8988T (cell line): ENCODE results near the gene TMX4.

Experiments used
- DNase-seq: peaks from one replicate; pipeline ENCODE4 v3.0.0; 2011

TMX4 gene

GRCh38 chr20:8012724-8013123, 6.8 kb downstream of the TMX4 start:
- no peak for DNase-seq

GRCh38 chr20:8008733-8009132, 10.8 kb downstream of the TMX4 start:
- DNase-seq, result no peak

- DNase-seq, result no peak
Observed at GRCh38 chr20:8007490-8007889, 12.1 kb downstream of the TMX4 start.

DNA sequence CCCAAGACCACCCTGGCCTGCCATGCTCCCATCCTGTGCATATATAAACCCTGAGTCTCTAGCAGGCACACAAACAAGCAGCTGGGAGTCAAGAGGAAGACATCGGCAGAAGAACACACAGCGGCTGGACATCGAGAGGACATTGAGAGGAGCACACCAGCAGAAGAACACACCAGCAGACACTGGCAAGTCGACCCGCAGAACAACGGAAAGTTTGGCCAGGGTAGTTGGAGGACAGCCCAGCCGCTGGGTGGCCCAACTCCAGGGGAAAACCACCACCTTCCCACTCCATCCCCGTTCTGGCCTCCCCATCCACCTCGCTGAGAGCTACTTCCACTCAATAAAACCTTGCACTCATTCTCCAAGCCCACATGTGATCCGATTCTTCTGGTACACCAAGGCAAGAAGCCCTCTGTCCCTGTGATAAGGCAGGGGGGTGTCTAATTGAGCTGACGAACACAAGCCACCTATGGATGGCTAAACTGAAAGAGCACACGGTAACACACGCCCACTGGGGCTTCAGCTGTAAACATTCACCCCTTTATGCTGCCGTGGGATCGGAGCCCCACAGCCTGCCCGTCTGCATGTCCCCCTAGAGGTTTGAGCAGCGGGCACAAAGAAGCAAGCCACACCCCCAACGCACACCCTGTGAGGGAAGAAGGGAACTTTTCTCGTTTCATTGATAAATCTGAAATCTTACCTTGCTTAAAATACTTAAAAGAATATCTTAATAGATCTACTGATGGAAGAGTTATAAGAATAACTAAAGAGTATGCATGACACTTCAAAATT, 13.8 kb downstream of the TMX4 start:
- no peak for DNase-seq

GRCh38 chr20:8005033-8005432, 14.5 kb downstream of the TMX4 start:
- no peak for DNase-seq

GRCh38 chr20:8002056-8002455, 17.5 kb downstream of the TMX4 start:
- no peak for DNase-seq

DNA sequence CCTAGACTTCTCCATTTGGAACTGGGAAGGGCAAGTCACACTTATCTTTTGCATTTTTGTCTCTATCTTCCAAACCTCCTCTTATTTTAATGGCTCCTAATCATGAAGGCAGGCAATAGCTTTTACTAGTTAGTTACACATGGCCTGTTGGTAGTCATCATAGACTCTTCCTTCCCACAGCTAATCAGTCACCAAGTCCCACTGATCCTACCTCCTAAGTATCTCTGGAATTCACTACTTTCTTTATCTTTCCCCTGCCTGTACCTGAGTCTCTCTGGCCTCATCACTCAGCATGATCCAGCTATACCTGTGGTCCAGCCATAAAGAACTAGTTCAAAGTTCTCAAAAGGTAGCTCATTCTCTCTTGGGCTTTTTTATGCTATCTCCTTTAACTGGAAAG, 18.8 kb downstream of the TMX4 start:
- DNase-seq, result no peak

DNA sequence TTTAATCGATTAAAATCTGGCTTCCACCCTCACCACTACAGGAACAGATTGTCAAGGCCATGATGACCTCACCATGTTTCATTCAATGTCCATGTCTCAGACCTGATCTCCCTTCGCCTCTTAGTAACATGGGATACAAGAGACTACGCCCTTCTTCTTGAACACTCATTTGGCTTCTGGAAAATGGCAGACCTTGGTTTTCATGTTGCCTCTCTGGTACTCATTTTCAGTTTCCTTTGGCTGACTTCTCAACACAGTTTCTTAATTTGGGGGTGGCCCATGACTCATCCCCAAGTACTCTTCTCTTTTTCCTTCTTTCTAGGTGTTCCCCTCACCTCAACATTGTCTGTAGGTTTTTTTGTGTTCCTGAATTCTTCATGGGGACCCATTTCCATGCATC, 22.7 kb downstream of the TMX4 start:
- no peak for DNase-seq

DNA sequence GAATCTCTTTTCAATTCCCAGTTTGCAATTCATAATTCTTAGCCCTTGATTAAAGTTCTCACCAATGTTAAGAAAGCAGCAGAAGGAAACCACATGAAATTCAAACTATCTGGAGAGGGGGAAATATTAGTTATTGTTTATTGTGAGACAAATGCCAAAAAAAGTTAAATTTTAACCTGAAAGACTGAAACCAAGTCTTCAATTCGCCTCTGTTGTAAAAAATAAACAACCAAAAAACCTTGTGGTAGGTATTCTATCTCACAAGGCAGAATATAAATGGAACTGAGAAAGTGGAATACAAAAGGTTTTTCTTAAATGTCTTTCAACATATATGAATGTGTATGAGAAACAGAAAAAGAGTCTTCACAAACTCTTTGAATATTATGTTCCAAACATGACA, 24.8 kb downstream of the TMX4 start:
- DNase-seq, result no peak

- DNase-seq, result no peak
Observed at GRCh38 chr20:7993703-7994102, 25.9 kb downstream of the TMX4 start.

GRCh38 chr20:7993238-7993637, 26.3 kb downstream of the TMX4 start:
- DNase-seq, result no peak

DNA sequence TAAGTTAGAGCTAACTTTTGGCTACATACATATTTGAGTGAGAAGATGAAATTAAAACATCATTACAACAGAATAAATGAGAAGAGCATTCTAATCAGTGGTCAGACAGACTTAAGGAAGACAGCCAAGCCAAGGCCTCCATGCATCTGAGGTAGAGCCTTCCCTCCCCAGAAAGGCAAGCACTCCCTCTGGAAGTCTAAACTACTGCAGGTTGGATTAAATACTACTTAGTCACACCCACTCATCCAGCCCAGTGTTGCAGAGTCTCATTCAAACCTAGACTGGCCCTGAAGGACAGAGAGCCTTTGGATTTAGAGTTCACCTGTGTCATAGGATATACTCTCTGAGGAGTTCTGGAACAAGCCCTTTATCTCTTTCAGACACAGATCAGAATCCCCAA, 29.2 kb downstream of the TMX4 start:
- no peak for DNase-seq

- no peak for DNase-seq
Observed at GRCh38 chr20:7989379-7989778, 30.2 kb downstream of the TMX4 start.

DNA sequence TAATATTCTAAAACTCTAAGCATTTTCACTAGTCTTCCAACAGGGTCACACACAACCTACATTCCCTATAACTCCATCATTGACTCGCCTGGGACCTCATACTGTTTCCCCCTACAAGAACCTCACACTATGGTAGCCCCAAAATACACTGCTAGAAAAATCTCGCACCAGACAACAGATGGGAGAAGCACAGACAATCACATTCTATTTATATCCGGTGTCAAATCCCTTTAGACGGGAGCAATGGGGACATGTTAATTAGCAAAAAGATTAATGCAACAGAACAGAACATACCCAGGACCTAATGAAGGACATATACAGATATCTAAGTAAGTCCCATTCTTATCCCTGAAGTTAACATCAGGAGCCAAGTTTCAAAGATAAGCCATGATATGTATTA, 33.6 kb downstream of the TMX4 start:
- no peak for DNase-seq

DNA sequence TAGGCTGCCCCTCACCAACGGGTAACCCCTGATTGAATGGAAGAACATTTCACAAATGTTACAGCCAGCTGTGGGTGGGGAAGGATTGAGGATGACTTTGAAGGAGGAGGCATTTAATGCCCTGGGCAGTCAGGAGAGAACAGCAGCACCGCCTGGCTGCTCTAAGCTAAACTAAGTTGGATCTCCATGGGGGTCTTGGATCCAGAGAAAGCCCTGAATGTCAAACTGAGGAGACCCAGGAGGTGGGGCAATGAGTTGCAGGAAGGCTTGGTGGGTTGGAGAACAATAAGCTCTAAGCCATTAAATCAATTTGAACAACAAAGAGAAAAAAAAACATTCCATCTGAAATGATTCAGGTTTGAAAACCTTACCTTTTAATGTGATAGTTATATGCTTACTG, 35.4 kb downstream of the TMX4 start:
- DNase-seq, result no peak

GRCh38 chr20:7981374-7981773, 38.2 kb downstream of the TMX4 start:
- no peak for DNase-seq

- DNase-seq, result peak; percentile 19
Observed at GRCh38 chr20:7980332-7981046, 39.1 kb downstream of the TMX4 start.

- no peak for DNase-seq
Observed at GRCh38 chr20:7977709-7978108, 41.9 kb downstream of the TMX4 start.

DNA sequence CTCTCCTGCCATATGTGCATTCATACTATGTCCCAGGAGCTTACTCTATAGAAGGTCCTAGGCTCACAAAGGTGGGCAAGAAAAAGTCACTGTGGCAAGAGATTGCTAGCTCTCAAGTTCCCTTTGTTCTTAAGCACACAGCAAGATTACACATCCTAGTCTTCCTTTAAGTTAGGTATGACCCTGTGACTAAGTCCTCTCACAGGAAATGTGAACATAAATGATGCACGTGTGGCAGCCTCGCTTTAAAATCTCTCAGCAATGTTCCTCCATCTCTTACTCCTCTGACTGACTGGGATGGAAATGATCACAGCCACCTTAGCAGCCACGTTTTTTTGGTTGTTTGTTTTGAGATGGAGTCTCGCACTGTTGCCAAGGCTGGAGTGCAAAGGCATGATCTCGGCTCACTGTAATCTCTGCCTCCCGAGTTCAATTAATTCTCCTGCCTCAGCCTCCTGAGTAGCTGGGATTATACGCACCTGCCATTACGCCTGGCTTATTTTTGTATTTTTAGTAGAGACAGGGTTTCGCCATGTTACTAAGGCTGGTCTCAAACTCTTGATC, 43.6 kb downstream of the TMX4 start:
- DNase-seq, result no peak

DNA sequence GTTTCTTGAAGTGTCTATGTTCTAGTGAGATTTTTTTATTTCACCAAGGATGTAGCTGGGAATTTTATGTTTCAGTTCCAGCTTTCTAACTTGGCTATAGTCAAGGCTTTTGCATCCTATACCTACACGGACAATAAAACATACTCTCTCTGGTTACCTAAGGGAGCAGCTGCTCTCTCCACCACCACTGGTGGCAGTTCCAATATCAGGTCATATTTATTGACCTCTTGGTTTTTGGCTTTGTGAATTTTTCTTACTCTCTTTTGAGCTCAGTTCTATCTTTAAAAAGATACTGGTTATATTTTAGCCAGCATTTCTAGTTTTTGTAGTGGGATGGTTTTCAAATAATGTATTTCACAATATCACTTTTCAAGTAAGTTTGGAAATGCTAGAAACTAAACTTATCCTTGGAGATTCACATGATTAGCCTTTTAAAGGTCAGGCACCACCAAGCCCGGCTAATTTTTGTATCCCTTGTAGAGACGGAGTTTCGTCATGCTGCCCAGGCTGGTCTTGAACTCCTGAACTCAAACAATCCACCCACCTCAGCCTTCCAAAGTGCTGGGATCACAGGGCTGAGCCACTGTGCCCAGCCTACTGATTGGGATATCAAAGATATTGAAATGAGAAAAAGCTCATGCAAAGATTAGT, 44.7 kb downstream of the TMX4 start:
- no peak for DNase-seq

DNA sequence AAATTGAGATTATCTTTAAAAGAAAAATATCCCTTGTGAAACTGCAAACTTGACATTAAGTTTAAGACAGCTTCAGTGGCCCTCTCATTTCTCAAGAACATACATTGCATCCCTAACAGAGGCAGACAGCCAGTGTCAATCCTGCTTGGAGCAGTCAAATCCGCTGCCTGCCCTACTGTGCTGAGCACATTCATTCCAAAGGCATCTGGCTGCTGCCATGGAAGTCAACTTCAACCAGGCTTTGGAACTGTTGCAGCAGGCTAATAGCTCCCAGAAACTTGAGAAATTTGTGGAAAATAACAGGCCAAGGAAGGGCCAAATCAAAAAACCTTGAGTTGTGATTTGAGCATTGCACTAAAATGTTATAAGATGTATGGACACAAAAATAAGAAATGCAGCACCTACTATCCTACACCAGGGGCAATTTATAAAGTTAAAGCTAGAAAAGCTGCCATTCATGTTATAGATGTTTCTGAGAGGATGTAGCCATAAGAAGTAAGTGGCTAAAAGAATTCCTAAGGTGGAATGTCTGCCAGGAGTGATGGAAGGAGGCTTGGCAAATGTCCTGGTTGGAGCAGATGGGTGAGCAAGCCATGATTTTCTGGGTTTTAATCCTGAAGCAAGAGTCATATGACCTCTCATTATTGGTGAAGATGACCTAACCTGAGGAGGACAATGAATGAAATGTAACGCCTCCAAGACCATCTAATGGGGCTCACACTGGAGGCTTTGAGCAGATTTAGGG, 47.9 kb downstream of the TMX4 start:
- DNase-seq, result no peak

DNA sequence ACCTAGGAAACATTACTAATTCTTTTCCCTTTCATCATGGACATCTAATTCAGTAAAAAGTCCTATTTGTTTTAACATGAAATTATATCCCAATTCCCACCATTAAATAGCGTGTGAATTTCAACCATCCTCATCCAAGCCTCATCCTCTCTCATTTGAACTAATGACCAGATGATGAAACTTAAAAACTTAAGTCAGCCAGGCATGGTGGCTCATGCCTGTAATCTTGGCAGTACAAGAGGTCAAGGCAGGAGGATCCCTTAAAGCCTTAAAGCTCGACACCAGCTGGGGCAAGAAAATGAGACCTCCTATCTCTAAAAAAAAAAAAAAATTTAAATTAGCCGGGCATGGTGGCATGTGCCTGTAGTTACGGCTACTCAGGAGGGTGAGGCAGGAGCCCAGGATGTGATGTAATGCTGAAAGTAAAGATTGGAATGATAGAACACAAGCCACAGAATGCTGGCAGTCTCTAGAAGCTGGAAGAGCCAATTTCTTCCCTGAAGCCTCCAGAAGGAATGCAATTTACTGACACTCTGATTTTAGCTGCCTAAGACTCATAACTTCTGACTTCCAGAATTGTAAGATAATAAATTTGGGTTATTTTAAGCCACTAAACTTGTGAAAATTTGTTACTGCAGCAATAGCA, 52.2 kb downstream of the TMX4 start:
- DNase-seq, result no peak

- DNase-seq, result no peak
Observed at GRCh38 chr20:7966176-7966575, 53.4 kb downstream of the TMX4 start.
